Effector memory CD4-positive, alpha-beta T cell (primary cell): ENCODE results near the gene ZBTB44.
"Not testable (repeated sequence)": the region's sequence is repeated elsewhere in the genome, so short reads cannot be mapped to it uniquely, and the experiment has no call there.

ENCODE experiments used
- DNase-seq, 3 donors: peaks; one replicate each; pipeline ENCODE4 v3.0.0-alpha.2; 2020
- H3K27ac ChIP-seq: 2 replicates; pipeline ENCODE4 v1.7.0; 2013; ENCODE audit warnings: mild to moderate bottlenecking, low read length, moderate library complexity; ENCODE audit not compliant: insufficient read depth, poor library complexity, severe bottlenecking
- H3K27me3 ChIP-seq: replicated peaks from 2 replicates; pipeline ENCODE4 v1.7.0; 2013; ENCODE audit warnings: mild to moderate bottlenecking, low read length; ENCODE audit not compliant: insufficient read depth, control insufficient read depth, poor library complexity, severe bottlenecking
- H3K36me3 ChIP-seq: 2 replicates; pipeline ENCODE4 v1.7.0; 2013; ENCODE audit warnings: mild to moderate bottlenecking, low read length, moderate library complexity; ENCODE audit not compliant: control insufficient read depth, insufficient read depth
- H3K4me1 ChIP-seq: 2 replicates; pipeline ENCODE4 v1.7.0; 2013; ENCODE audit warnings: low read length, mild to moderate bottlenecking; ENCODE audit not compliant: control insufficient read depth, insufficient read depth, poor library complexity, severe bottlenecking
- H3K4me3 ChIP-seq: 2 replicates; pipeline ENCODE4 v1.7.0; 2013; ENCODE audit warnings: low read length, low read depth, mild to moderate bottlenecking; ENCODE audit not compliant: insufficient read depth, poor library complexity, severe bottlenecking
- H3K9me3 ChIP-seq: 2 replicates; pipeline ENCODE4 v1.7.0; 2013; ENCODE audit warnings: mild to moderate bottlenecking, low read length, moderate library complexity; ENCODE audit not compliant: control insufficient read depth

The ZBTB44 gene

GRCh38 chr11:130260080-130260627, 54.6 kb downstream of the ZBTB44 start:
- no peak for DNase-seq
- Histone ChIP-seq H3K36me3 (peaks cover 4% of the 10 kb centered on the region), H3K4me1 (no peaks in the 10 kb centered on the region), H3K27me3 (no peaks in the 10 kb centered on the region), H3K4me3 (no peak overlapping the region), H3K9me3 (no peaks in the 10 kb centered on the region), H3K27ac (no peak overlapping the region)

- DNase-seq, H3K27ac ChIP-seq, H3K9me3 ChIP-seq, H3K36me3 ChIP-seq, H3K4me1 ChIP-seq, H3K4me3 ChIP-seq, H3K27me3 ChIP-seq: not testable (repeated sequence)
Measured at GRCh38 chr11:130251763-130252162, 63.0 kb downstream of the ZBTB44 start.

- H3K27me3 ChIP-seq, H3K4me1 ChIP-seq, H3K9me3 ChIP-seq, H3K27ac ChIP-seq, H3K36me3 ChIP-seq, DNase-seq, H3K4me3 ChIP-seq: not testable (repeated sequence)
Measured at GRCh38 chr11:130249929-130250328, 64.8 kb downstream of the ZBTB44 start.

- H3K4me1 ChIP-seq: no peaks in the 10 kb centered on the region
- H3K36me3 ChIP-seq: no peaks in the 10 kb centered on the region
- no peaks in the 10 kb centered on the region for H3K9me3 ChIP-seq
- DNase-seq: no peak
- no peak overlapping the region for H3K27ac ChIP-seq
- H3K4me3 ChIP-seq: no peak overlapping the region
- H3K27me3 ChIP-seq: no peaks in the 10 kb centered on the region
Measured at GRCh38 chr11:130249371-130249770, 65.3 kb downstream of the ZBTB44 start.

- Histone ChIP-seq H3K27me3 (no peaks in the 10 kb centered on the region), H3K9me3 (no peaks in the 10 kb centered on the region), H3K4me3 (no peak overlapping the region), H3K4me1 (no peaks in the 10 kb centered on the region), H3K27ac (no peak overlapping the region), H3K36me3 (no peaks in the 10 kb centered on the region)
- no peak for DNase-seq
Measured at GRCh38 chr11:130247319-130247718, 67.4 kb downstream of the ZBTB44 start.

- Histone ChIP-seq H3K9me3 (no peaks in the 10 kb centered on the region), H3K36me3 (no peaks in the 10 kb centered on the region)
- DNase-seq: no peak
Measured at GRCh38 chr11:130246738-130247137, 68.0 kb downstream of the ZBTB44 start.

GRCh38 chr11:130246270-130246669, 68.4 kb downstream of the ZBTB44 start:
- no peaks in the 10 kb centered on the region for H3K9me3 ChIP-seq
- H3K27ac ChIP-seq: no peak overlapping the region
- H3K4me3 ChIP-seq: no peak overlapping the region
- no peaks in the 10 kb centered on the region for H3K4me1 ChIP-seq
- no peak for DNase-seq
- H3K27me3 ChIP-seq: no peaks in the 10 kb centered on the region
- no peaks in the 10 kb centered on the region for H3K36me3 ChIP-seq

More at GRCh38 chr11:130246738-130247137, 68.0 kb downstream of the ZBTB44 start:
- H3K27me3 ChIP-seq: no peaks in the 10 kb centered on the region
- H3K4me3 ChIP-seq: no peak overlapping the region
- no peaks in the 10 kb centered on the region for H3K4me1 ChIP-seq
- no peak overlapping the region for H3K27ac ChIP-seq

GRCh38 chr11:130245375-130245774, 69.3 kb downstream of the ZBTB44 start:
- not testable (repeated sequence) for H3K36me3 ChIP-seq, H3K27ac ChIP-seq, H3K4me1 ChIP-seq, H3K27me3 ChIP-seq, H3K4me3 ChIP-seq, H3K9me3 ChIP-seq, DNase-seq

- Histone ChIP-seq H3K27me3 (no peaks in the 10 kb centered on the region), H3K9me3 (no peaks in the 10 kb centered on the region), H3K27ac (no peak overlapping the region), H3K4me3 (no peak overlapping the region), H3K36me3 (no peaks in the 10 kb centered on the region), H3K4me1 (no peaks in the 10 kb centered on the region)
- DNase-seq: no peak
Measured at GRCh38 chr11:130244848-130245247, 69.9 kb downstream of the ZBTB44 start.

GRCh38 chr11:130243816-130244215, 70.9 kb downstream of the ZBTB44 start:
- H3K27ac ChIP-seq: no peak overlapping the region
- H3K36me3 ChIP-seq: no peaks in the 10 kb centered on the region
- H3K27me3 ChIP-seq: no peaks in the 10 kb centered on the region
- no peak for DNase-seq
- no peaks in the 10 kb centered on the region for H3K9me3 ChIP-seq
- no peak overlapping the region for H3K4me3 ChIP-seq
- H3K4me1 ChIP-seq: no peaks in the 10 kb centered on the region
